Measurements from ENCODE around the gene MAP1LC3B2. TPM values are rescaled to one million over a fixed set of nuclear protein-coding genes. Genes with fewer than 3 reads are reported as not detected.

MAP1LC3B2 gene
- total and polyA plus RNA-seq, 2 of the 13 experiments (the other 11 are each of a cell fraction or from before 2014, with no cell fraction given) = 0.60 to 2.2 TPM

- no peak for TF ChIP-seq ZNF142 (CRISPR knock-in tag; IDR thresholded peaks at IDR 0.05)
- no peak for TF ChIP-seq TARDBP (CRISPR knock-in tag; IDR thresholded peaks at IDR 0.05)
- TF ChIP-seq ZNF597 (CRISPR knock-in tag; IDR thresholded peaks at IDR 0.05) = no peak
- no peak for TF ChIP-seq PBX3 (CRISPR knock-in tag; IDR thresholded peaks at IDR 0.05; ENCODE audit: borderline replicate concordance)
- no peak for TF ChIP-seq SMARCE1 (IDR thresholded peaks at IDR 0.05; ENCODE audit: borderline replicate concordance)
- TF ChIP-seq ZNF652 (CRISPR knock-in tag; IDR thresholded peaks at IDR 0.05; ENCODE audit: borderline replicate concordance, low read depth) = no peak
- TF ChIP-seq POLR2A (IDR thresholded peaks at IDR 0.05; ENCODE audit: insufficient read depth in 1 of 2, low read depth in 2 of 2, low read length in 2 of 2) = no peak
- TF ChIP-seq YY1 (IDR thresholded peaks at IDR 0.05; ENCODE audit: insufficient read depth, insufficient replicate concordance, low read depth, low read length) = no peak
- TF ChIP-seq ZNF503 (CRISPR knock-in tag; IDR thresholded peaks at IDR 0.05) = no peak
These were observed 6.3 kb upstream of the MAP1LC3B2 start (continued) for GRCh38 chr12:116552773-116553373.
